ENCODE data around the gene DDR1. TPM values are rescaled to one million over a fixed set of nuclear protein-coding genes. Genes with fewer than 3 reads are reported as not detected.
"Not testable (repeated sequence)": the region's sequence is repeated elsewhere in the genome, so short reads cannot be mapped to it uniquely, and the experiment has no call there.

The DDR1 gene
- total RNA-seq, 2 donors from 2014 or later = 3.0 to 19.5 TPM

DNA sequence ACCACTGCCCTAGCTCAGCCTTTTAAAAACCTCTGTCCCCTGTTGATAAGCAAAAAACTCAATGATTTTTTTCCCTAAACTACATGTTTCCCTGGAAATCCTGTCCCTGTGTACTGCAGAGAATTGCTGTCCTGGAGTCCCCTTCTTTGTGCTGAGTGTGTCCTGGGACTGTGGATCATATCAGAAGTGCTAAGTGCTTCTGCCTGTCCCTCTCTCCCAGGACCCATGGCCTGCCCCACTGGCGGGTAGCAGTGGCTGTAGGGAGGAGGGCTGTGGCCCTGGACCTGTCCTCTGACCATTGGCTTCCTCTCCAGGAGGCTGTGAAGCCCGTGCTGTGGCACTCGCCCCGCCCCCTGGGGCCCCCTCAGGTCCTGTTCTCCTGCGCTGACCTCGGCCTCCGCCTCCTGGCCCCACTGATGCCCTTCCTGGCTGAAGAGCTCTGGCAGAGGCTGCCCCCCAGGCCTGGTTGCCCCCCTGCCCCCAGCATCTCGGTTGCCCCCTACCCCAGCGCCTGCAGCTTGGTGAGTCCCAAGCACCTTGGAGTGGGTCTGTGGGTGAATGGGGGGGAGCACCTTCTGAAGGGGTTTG lies 39.8 kb downstream of the DDR1 start:
- H3K36me3 Mint-ChIP-seq (ENCODE audit: low read depth) = peaks cover 86% of the 10 kb centered on the region
- H3K27me3 Mint-ChIP-seq; ATAC-seq (replicated peaks); H3K4me1 Mint-ChIP-seq; H3K9me3 Mint-ChIP-seq; H3K27ac Mint-ChIP-seq; H3K4me3 Mint-ChIP-seq: not testable (repeated sequence)

DNA sequence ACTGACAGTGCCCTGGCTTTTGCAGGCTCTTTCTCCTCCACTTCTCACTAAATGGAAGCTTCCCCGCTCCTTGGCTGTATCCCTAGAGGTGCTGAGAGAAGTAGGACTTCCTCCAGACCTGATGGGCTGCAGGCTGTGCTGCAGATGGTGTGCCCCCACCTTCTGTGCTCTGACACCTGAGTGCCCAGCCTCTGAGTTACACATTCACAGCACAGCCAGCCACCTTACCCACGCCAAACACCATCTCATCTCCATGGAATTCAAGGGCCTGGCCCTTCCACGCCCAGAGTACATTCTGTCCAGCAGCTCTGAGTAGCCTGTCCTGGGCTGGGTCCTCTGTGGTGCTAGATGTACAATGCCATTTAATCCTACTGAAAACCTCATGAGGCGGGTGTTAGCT lies 42.3 kb downstream of the DDR1 start:
- Mint-ChIP-seq H3K9me3 (peaks cover 4% of the 10 kb centered on the region), H3K27me3 (no peaks in the 10 kb centered on the region), H3K4me1 (no peaks in the 10 kb centered on the region), H3K27ac (no peak overlapping the region), H3K4me3 (no peak overlapping the region), H3K36me3 (ENCODE audit: low read depth) (peaks cover 61% of the 10 kb centered on the region)
- no peak for ATAC-seq (replicated peaks)

DNA sequence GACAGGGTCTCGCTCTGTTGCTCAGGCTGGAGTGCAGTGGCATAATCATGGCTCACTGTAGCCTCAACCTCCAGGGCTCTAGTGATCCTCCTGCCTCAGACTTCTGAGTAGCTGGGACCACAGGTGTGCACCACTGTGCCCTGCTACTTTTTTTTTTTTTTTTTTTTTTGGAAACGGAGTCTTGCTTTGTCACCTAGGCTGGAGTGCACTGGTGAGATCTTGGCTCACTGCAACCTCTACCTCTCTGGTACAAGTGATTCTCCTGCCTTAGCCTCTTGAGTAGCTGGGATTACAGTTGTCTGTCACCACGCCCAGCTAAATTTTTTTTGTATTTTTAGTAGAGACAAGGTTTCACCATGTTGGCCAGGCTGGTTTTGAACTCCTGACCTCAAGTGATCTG lies 42.8 kb downstream of the DDR1 start:
- ATAC-seq (replicated peaks); H3K27ac Mint-ChIP-seq; H3K9me3 Mint-ChIP-seq; H3K4me3 Mint-ChIP-seq; H3K27me3 Mint-ChIP-seq; H3K4me1 Mint-ChIP-seq: not testable (repeated sequence)
- peaks cover 57% of the 10 kb centered on the region for H3K36me3 Mint-ChIP-seq (ENCODE audit: low read depth)

DNA sequence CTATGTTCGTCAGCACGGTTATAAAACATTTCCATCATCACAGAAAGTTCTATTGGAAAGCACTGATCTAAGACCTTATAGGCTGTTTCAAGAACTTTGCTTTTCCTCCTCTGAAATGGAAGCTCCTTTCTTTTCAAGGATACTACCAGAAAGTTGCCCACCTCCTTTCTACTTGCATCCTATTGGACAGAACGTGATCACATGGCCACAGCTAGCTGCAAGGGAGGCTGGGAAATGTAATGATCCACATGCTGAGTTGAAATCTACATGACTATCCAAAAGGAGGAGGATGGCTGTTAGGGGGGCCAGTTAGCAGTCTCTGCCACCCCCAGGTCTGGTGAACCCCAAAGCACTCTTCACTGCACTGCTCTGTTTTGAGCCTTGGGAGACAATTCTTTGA lies 44.4 kb downstream of the DDR1 start:
- Mint-ChIP-seq H3K27ac (no peak overlapping the region), H3K9me3 (peaks cover 4% of the 10 kb centered on the region), H3K27me3 (no peaks in the 10 kb centered on the region), H3K4me1 (no peaks in the 10 kb centered on the region), H3K4me3 (no peak overlapping the region), H3K36me3 (ENCODE audit: low read depth) (peaks cover 41% of the 10 kb centered on the region)
- ATAC-seq (replicated peaks) = no peak

DNA sequence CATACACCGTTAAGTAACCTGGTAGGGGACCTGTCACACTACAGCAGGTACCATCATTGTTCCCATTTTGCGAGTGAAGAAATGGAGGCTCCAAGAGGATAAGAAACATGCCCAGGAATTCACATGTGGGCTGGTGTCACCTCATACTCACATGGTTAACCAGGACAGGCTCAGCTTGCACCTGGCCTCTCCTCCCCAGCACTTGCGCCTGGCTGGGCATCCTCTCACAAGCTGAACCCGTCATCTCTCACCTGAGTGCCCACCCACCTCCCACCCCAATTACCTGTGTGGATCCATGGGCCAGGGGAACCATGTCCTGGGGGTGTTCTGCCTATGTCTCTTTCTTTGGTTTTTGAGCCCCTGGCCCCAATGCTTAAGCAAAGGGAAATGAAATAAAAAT lies 46.2 kb downstream of the DDR1 start:
- no peaks in the 10 kb centered on the region for H3K4me1 Mint-ChIP-seq
- peaks cover 28% of the 10 kb centered on the region for H3K36me3 Mint-ChIP-seq (ENCODE audit: low read depth)
- peaks cover 4% of the 10 kb centered on the region for H3K9me3 Mint-ChIP-seq
- no peak for ATAC-seq (replicated peaks)
- H3K4me3 Mint-ChIP-seq = no peak overlapping the region
- H3K27ac Mint-ChIP-seq = no peak overlapping the region
- no peaks in the 10 kb centered on the region for H3K27me3 Mint-ChIP-seq

DNA sequence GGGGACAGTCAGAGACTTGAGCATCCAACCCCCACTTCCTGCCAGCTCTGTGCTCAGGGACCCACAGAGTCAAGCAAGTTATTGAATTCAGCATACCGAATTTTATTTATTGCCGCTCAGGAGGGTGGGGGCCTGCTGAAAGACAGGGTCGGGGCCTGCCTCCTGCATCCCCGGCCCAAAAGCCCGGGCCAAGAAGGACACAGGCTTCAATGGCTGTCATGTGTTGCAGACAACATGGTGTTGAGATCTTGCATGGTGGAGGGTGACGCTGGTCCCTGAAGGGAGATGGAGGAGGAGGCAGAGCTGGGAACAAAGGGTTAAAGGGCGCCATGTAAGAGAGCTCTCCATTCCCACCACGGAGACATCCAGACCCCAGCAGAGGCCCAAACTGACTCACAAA lies 47.0 kb downstream of the DDR1 start:
- Mint-ChIP-seq H3K36me3 (ENCODE audit: low read depth) (peaks cover 23% of the 10 kb centered on the region), H3K27me3 (no peaks in the 10 kb centered on the region), H3K4me3 (no peak overlapping the region), H3K4me1 (no peaks in the 10 kb centered on the region), H3K27ac (no peak overlapping the region), H3K9me3 (peaks cover 4% of the 10 kb centered on the region)
- ATAC-seq (replicated peaks) = no peak

DNA sequence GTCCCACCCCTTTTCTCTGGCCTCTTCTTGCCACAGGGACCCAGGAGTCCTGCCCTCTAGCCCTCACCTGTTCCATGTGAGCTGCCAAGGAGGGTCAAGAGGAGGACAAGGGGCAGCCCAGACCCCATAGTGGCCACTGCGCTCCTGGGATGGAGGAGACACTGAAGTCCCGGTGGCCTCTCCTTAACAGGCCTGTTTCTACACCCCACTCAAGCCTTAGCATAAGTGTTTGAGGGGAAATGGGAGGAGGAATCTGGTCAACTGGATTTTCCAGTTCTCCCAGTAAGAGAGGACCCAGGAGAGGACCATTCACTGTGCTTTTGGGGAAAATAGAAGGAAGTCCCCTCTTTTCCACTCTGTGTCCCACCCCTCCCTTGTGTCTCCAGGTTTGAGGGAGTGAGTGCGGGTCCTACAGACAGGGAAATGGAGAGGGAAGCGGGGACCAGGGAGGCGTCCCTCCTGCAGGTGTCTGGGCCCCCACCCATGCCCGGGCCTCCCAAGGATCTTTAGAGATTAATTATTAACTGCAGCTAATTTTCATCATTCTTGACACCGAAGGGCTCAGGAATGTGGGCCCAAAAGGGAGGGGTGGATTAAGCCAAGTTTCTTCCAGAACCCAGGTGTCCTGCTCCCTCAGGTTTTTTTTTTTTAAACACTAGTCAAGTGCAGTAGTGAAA lies 47.8 kb downstream of the DDR1 start, which contains the start of gene SFTA2:
TSS of gene SFTA2 (minus strand) at position 202 of the 677 bp plus-strand sequence. CDS start at position 128, 74 bp downstream.
- no peaks in the 10 kb centered on the region for H3K27me3 Mint-ChIP-seq
- H3K4me1 Mint-ChIP-seq = no peaks in the 10 kb centered on the region
- ATAC-seq (replicated peaks) = no peak
- H3K4me3 Mint-ChIP-seq = no peak within 1 kb of the TSS
- peaks cover 15% of the 10 kb centered on the region for H3K36me3 Mint-ChIP-seq (ENCODE audit: low read depth)
- H3K27ac Mint-ChIP-seq = no peak within 1 kb of the TSS
- peaks cover 4% of the 10 kb centered on the region for H3K9me3 Mint-ChIP-seq

DNA sequence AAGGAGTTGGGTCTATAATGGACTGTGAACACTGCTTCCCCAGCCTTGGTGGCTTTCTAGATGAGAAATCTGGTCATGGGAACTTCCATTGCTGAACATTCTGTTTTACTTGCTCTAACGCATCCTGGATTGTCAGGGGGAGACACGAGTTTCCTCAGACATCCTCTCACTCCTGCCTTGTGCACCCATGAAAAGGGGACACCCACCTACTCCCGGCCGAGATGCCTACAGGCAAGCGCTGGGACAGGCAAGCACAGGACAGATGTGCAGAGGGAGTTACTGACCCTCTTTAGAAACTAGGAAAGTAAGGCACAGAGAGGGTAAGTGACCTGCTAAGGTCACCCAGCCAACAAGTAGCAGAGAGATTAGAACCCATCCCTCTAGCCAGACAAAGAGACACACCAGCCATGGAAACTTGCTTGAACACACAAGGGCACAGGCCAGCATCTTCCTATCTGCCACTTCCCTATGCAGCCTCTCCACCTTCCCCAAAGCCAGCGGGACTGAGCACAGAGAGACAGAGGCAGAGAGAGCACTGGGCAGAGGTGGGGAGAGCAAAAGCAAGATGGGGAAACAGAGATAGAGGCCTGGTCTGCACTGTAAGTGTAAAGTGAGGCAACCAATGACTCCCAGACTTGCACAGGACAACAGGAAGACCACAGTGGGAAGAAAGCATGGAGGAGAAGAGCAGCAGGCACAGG lies 48.5 kb downstream of the DDR1 start:
- Mint-ChIP-seq H3K4me1 (no peaks in the 10 kb centered on the region), H3K36me3 (ENCODE audit: low read depth) (peaks cover 8% of the 10 kb centered on the region), H3K27me3 (no peaks in the 10 kb centered on the region), H3K27ac (no peak overlapping the region), H3K9me3 (peaks cover 4% of the 10 kb centered on the region), H3K4me3 (no peak overlapping the region)
- ATAC-seq (replicated peaks) = no peak

DNA sequence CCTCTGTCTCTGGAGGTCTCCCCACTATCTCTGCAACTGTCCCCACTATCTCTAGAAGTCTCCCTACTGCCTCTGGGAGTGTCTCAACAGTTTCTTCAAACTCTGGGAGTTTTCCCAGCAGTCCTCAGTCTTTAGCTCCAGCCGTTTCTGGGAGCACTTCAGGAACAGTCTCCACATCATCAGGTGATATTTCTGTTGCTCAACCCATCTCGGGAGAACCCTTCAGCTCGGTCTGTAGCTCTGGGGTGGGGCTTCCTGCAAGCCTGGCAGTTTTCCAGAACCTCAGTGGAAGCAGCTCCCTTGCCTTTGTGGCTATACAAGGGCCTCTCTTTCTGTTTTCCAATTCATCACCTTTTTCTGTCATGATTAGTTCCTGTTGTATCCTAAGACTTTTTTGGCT lies 50.7 kb downstream of the DDR1 start:
- no peak overlapping the region for H3K27ac Mint-ChIP-seq
- ATAC-seq (replicated peaks) = no peak
- H3K4me1 Mint-ChIP-seq = no peaks in the 10 kb centered on the region
- peaks cover 2% of the 10 kb centered on the region for H3K27me3 Mint-ChIP-seq
- no peaks in the 10 kb centered on the region for H3K9me3 Mint-ChIP-seq
- no peaks in the 10 kb centered on the region for H3K36me3 Mint-ChIP-seq (ENCODE audit: low read depth)
- no peak overlapping the region for H3K4me3 Mint-ChIP-seq

DNA sequence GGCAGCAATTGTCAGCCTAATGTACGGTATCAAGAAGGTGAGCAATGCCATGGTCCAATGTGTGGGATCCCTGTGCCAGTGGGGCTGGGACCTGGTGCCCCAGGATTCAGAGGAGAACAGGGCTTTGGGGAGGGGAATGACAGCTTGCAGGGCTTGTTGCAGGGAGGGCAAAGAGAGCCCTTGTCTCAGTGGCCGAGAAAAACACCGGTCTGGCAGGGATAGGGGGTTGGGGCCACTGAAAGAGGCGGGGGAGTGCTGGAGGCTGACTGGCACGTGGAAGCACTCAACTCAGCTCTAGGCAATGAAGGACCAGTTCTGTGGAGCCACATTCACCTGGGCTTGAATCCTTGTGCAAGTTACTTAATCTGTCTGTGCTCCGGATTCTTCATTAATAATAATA lies 52.9 kb downstream of the DDR1 start:
- ATAC-seq (replicated peaks) = no peak
- Mint-ChIP-seq H3K4me1 (no peaks in the 10 kb centered on the region), H3K9me3 (no peaks in the 10 kb centered on the region), H3K27me3 (peaks cover 17% of the 10 kb centered on the region), H3K4me3 (no peak overlapping the region), H3K27ac (no peak overlapping the region), H3K36me3 (ENCODE audit: low read depth) (no peaks in the 10 kb centered on the region)

DNA sequence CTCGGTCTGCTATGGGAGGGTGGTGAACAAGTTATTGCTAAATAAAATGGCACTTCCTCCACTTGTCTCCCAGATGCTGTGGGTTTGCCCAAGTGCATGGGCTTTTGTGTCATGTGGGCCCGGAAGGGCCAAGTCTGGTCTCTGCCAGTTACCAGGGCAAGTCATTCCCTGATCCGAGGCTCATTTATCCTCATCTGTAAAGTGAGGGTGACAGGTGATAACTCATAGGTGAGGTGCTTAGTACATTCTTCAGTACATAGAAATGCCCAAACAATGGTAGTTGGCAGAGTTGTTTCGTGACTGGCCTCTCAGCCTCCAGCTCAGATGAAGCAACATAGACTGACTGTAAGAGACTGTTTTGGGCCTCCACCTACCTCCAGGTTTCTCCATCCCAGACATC lies 54.4 kb downstream of the DDR1 start:
- no peak overlapping the region for H3K27ac Mint-ChIP-seq
- no peaks in the 10 kb centered on the region for H3K36me3 Mint-ChIP-seq (ENCODE audit: low read depth)
- peaks cover 29% of the 10 kb centered on the region for H3K27me3 Mint-ChIP-seq
- no peak for ATAC-seq (replicated peaks)
- no peaks in the 10 kb centered on the region for H3K4me1 Mint-ChIP-seq
- H3K9me3 Mint-ChIP-seq = no peaks in the 10 kb centered on the region
- H3K4me3 Mint-ChIP-seq = no peak overlapping the region

DNA sequence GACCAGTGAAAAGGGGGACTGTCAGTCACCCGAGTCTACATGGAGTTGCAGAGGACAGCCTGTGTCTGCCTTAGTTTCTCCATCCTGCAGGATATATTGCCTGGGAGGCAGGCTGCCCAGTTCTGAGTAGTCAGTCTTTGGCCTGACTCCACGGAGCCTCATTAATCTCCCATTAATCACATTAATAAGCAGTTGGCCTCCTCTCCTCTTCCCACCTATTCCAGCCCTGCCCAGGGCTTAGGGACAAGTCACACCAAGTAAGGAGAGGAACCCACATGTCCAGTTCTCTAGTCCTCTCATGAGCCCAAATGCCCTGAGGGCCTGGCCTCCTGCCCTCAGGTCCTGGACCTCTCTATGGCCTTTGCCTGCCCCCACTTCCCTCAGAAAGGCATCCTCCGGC lies 55.2 kb downstream of the DDR1 start:
- no peaks in the 10 kb centered on the region for H3K36me3 Mint-ChIP-seq (ENCODE audit: low read depth)
- H3K9me3 Mint-ChIP-seq = no peaks in the 10 kb centered on the region
- no peak overlapping the region for H3K27ac Mint-ChIP-seq
- ATAC-seq (replicated peaks) = no peak
- no peak overlapping the region for H3K4me3 Mint-ChIP-seq
- peaks cover 34% of the 10 kb centered on the region for H3K27me3 Mint-ChIP-seq
- no peaks in the 10 kb centered on the region for H3K4me1 Mint-ChIP-seq

DNA sequence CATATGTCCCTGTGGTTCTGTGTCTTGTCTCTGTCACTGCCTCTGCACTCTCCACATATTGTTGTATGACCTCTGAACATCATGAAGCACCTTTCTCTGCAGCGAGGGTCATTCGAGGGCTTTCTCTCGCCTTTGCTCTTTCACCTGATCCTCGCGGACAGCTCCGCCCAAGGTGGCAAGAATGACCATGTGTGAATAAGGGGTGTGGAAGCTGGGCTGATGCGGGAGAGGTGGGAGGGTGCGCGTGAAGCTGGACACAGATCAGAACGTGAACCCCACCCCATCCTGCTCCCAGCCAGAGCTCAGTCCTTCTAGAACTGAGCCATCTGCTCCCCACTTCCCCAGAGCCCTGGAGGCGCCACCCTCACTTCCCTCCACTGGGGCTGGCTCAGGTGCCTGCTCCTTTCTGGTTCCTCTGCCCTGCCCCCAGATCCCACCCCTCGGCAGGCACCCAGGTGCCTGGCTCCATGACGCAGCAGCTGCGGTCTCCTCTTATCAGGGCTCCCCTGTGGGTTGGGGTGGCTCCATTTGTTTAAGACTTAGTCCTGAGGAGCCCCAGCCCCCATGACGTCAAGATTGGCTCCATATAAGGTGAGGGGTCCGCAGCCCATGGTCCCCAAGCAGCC lies 56.2 kb downstream of the DDR1 start, which contains the start of gene MUCL3:
TSS of gene MUCL3 (plus strand) at position 613 of the 626 bp plus-strand sequence. CDS start 27 bp downstream, outside the sequence.
- peaks cover 40% of the 10 kb centered on the region for H3K27me3 Mint-ChIP-seq
- H3K27ac Mint-ChIP-seq = no peak within 1 kb of the TSS
- H3K4me1 Mint-ChIP-seq = no peaks in the 10 kb centered on the region
- ATAC-seq (replicated peaks) = no peak
- no peaks in the 10 kb centered on the region for H3K36me3 Mint-ChIP-seq (ENCODE audit: low read depth)
- no peaks in the 10 kb centered on the region for H3K9me3 Mint-ChIP-seq
- no peak within 1 kb of the TSS for H3K4me3 Mint-ChIP-seq

DNA sequence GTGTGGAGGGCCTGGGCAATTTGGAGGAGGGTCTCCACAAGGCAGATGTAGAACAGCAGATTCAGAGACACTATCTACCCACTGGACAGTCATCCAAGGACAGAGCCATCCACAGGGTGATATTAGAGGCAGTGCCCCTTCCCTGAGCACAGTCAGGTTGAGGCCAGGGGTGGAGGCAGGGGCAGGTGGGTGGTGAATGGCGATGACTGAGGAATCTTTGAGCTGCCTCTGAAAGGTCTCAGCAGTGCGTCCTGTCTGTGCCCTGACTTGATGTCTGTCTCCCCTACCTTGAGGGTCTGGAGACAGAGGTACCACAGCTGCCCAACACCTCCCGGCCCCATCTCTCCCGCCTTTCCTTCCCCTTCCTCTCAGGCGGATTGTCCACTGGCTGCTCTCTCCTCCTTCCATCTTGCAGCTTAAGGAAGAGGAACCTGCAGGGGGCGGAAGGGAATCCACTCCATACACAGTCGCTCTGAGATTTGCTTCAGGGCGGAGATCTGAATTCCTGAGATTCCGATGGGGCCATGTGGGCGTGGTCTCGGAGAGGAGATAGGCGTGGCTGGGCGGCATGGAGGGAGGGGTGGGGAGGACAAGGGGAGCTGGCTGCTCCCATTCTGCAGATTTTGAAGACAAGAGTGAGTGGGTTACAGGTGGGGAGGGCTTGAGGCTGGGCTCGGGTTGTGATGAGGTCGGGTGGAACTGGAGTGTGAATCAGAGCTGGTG lies 58.2 kb downstream of the DDR1 start:
- peaks cover 46% of the 10 kb centered on the region for H3K27me3 Mint-ChIP-seq
- no peaks in the 10 kb centered on the region for H3K4me1 Mint-ChIP-seq
- no peak for ATAC-seq (replicated peaks)
- no peak overlapping the region for H3K27ac Mint-ChIP-seq
- H3K9me3 Mint-ChIP-seq = no peaks in the 10 kb centered on the region
- H3K36me3 Mint-ChIP-seq (ENCODE audit: low read depth) = no peaks in the 10 kb centered on the region
- H3K4me3 Mint-ChIP-seq = no peak overlapping the region
